Measurements from ENCODE around the gene ACADSB.

Gene ACADSB

GRCh38 chr10:123016228-123016627 lies 7.4 kb downstream of the ACADSB start:
- Histone ChIP-seq H3K14ac (ENCODE audit: low read length) (no peak overlapping the region), H3K27ac (ENCODE audit: low read depth, low read length) (no peak overlapping the region), H3K4me3 (ENCODE audit: low read depth, low read length) (no peak overlapping the region), H3K23ac (ENCODE audit: low read length) (no peak overlapping the region), H2BK12ac (ENCODE audit: low read length) (no peak overlapping the region), H2AFZ (ENCODE audit: insufficient read depth, low read length, poor library complexity) (no peak overlapping the region), H3K9me3 (ENCODE audit: insufficient read depth, low read depth, low read length) (no peaks in the 10 kb centered on the region), H3K4ac (ENCODE audit: low read depth, low read length) (no peak overlapping the region), H3K4me2 (ENCODE audit: low read length) (no peak overlapping the region), H2BK5ac (ENCODE audit: low read depth, low read length, poor library complexity) (no peak overlapping the region), H4K12ac (ENCODE audit: low read depth, low read length) (no peak overlapping the region), H2BK120ac (ENCODE audit: insufficient read depth, low read length, poor library complexity) (no peak overlapping the region), H4K8ac (ENCODE audit: low read depth, low read length) (no peak overlapping the region), H3K18ac (ENCODE audit: low read length) (no peak overlapping the region), H3K27me3 (ENCODE audit: insufficient read depth, low read length) (no peaks in the 10 kb centered on the region), H2AK5ac (ENCODE audit: low read length) (no peak overlapping the region), H3K36me3 (ENCODE audit: control insufficient read depth in 1 of 2, insufficient read depth in 2 of 2, low read length in 2 of 2) (no peaks in the 10 kb centered on the region), H3K79me1 (ENCODE audit: low read length) (no peaks in the 10 kb centered on the region), H3K9ac (ENCODE audit: low read length) (no peak overlapping the region), H4K91ac (ENCODE audit: low read depth, low read length) (no peak overlapping the region), H3K79me2 (ENCODE audit: control insufficient read depth, insufficient read depth, low read length, poor library complexity) (no peaks in the 10 kb centered on the region), H3K4me1 (ENCODE audit: control insufficient read depth in 1 of 2, insufficient read depth in 2 of 2, low read length in 2 of 2) (no peaks in the 10 kb centered on the region)
- WGBS (ENCODE audit: extremely low coverage, insufficient coverage, insufficient read length) = no CpG with 5 or more reads among the region's 4 CpGs
- no peak for DNase-seq

GRCh38 chr10:123017421-123018165 lies 8.8 kb downstream of the ACADSB start:
- Histone ChIP-seq H4K12ac (ENCODE audit: low read depth, low read length) (no peak overlapping the region), H2BK5ac (ENCODE audit: low read depth, low read length, poor library complexity) (no peak overlapping the region), H3K27ac (ENCODE audit: low read depth, low read length) (no peak overlapping the region), H3K36me3 (ENCODE audit: control insufficient read depth in 1 of 2, insufficient read depth in 2 of 2, low read length in 2 of 2) (no peaks in the 10 kb centered on the region), H3K4me2 (ENCODE audit: low read length) (no peak overlapping the region), H3K9ac (ENCODE audit: low read length) (no peak overlapping the region), H4K91ac (ENCODE audit: low read depth, low read length) (no peak overlapping the region), H3K79me2 (ENCODE audit: control insufficient read depth, insufficient read depth, low read length, poor library complexity) (no peaks in the 10 kb centered on the region), H2BK12ac (ENCODE audit: low read length) (no peak overlapping the region), H3K4me1 (ENCODE audit: control insufficient read depth in 1 of 2, insufficient read depth in 2 of 2, low read length in 2 of 2) (no peaks in the 10 kb centered on the region), H3K4ac (ENCODE audit: low read depth, low read length) (no peak overlapping the region), H2AK5ac (ENCODE audit: low read length) (no peak overlapping the region), H3K18ac (ENCODE audit: low read length) (no peak overlapping the region), H2BK120ac (ENCODE audit: insufficient read depth, low read length, poor library complexity) (no peak overlapping the region), H3K79me1 (ENCODE audit: low read length) (no peaks in the 10 kb centered on the region), H3K4me3 (ENCODE audit: low read depth, low read length) (no peak overlapping the region), H2AFZ (ENCODE audit: insufficient read depth, low read length, poor library complexity) (no peak overlapping the region), H3K14ac (ENCODE audit: low read length) (no peak overlapping the region), H4K8ac (ENCODE audit: low read depth, low read length) (no peak overlapping the region), H3K23ac (ENCODE audit: low read length) (no peak overlapping the region), H3K27me3 (ENCODE audit: insufficient read depth, low read length) (no peaks in the 10 kb centered on the region), H3K9me3 (ENCODE audit: insufficient read depth, low read depth, low read length) (no peaks in the 10 kb centered on the region)
- peak; percentile 35 for DNase-seq
- no CpG with 5 or more reads among the region's 9 CpGs for WGBS (ENCODE audit: extremely low coverage, insufficient coverage, insufficient read length)

- Histone ChIP-seq H3K79me1 (ENCODE audit: low read length) (no peaks in the 10 kb centered on the region), H2AFZ (ENCODE audit: insufficient read depth, low read length, poor library complexity) (no peak overlapping the region), H3K36me3 (ENCODE audit: control insufficient read depth in 1 of 2, insufficient read depth in 2 of 2, low read length in 2 of 2) (no peaks in the 10 kb centered on the region), H3K23ac (ENCODE audit: low read length) (no peak overlapping the region), H4K91ac (ENCODE audit: low read depth, low read length) (no peak overlapping the region), H3K9me3 (ENCODE audit: insufficient read depth, low read depth, low read length) (no peaks in the 10 kb centered on the region), H4K12ac (ENCODE audit: low read depth, low read length) (no peak overlapping the region), H3K4me3 (ENCODE audit: low read depth, low read length) (no peak overlapping the region), H3K79me2 (ENCODE audit: control insufficient read depth, insufficient read depth, low read length, poor library complexity) (no peaks in the 10 kb centered on the region), H4K8ac (ENCODE audit: low read depth, low read length) (no peak overlapping the region), H3K18ac (ENCODE audit: low read length) (no peak overlapping the region), H3K27ac (ENCODE audit: low read depth, low read length) (no peak overlapping the region), H2AK5ac (ENCODE audit: low read length) (no peak overlapping the region), H3K4me2 (ENCODE audit: low read length) (no peak overlapping the region), H3K4ac (ENCODE audit: low read depth, low read length) (no peak overlapping the region), H3K27me3 (ENCODE audit: insufficient read depth, low read length) (no peaks in the 10 kb centered on the region), H3K14ac (ENCODE audit: low read length) (no peak overlapping the region), H3K4me1 (ENCODE audit: control insufficient read depth in 1 of 2, insufficient read depth in 2 of 2, low read length in 2 of 2) (no peaks in the 10 kb centered on the region), H2BK12ac (ENCODE audit: low read length) (no peak overlapping the region), H3K9ac (ENCODE audit: low read length) (no peak overlapping the region), H2BK120ac (ENCODE audit: insufficient read depth, low read length, poor library complexity) (no peak overlapping the region), H2BK5ac (ENCODE audit: low read depth, low read length, poor library complexity) (no peak overlapping the region)
- DNase-seq = no peak
- no CpG with 5 or more reads among the region's 7 CpGs for WGBS (ENCODE audit: extremely low coverage, insufficient coverage, insufficient read length)
These were observed 9.7 kb downstream of the ACADSB start for GRCh38 chr10:123018531-123018930.

GRCh38 chr10:123019264-123019663 lies 10.5 kb downstream of the ACADSB start:
- Histone ChIP-seq H3K79me2 (ENCODE audit: control insufficient read depth, insufficient read depth, low read length, poor library complexity) (no peaks in the 10 kb centered on the region), H3K14ac (ENCODE audit: low read length) (no peak overlapping the region), H3K23ac (ENCODE audit: low read length) (no peak overlapping the region), H3K4me3 (ENCODE audit: low read depth, low read length) (no peak overlapping the region), H3K4me1 (ENCODE audit: control insufficient read depth in 1 of 2, insufficient read depth in 2 of 2, low read length in 2 of 2) (no peaks in the 10 kb centered on the region), H3K27me3 (ENCODE audit: insufficient read depth, low read length) (no peaks in the 10 kb centered on the region), H4K12ac (ENCODE audit: low read depth, low read length) (no peak overlapping the region), H3K18ac (ENCODE audit: low read length) (no peak overlapping the region), H2BK120ac (ENCODE audit: insufficient read depth, low read length, poor library complexity) (no peak overlapping the region), H3K27ac (ENCODE audit: low read depth, low read length) (no peak overlapping the region), H3K9ac (ENCODE audit: low read length) (no peak overlapping the region), H3K36me3 (ENCODE audit: control insufficient read depth in 1 of 2, insufficient read depth in 2 of 2, low read length in 2 of 2) (no peaks in the 10 kb centered on the region), H2AK5ac (ENCODE audit: low read length) (no peak overlapping the region), H3K4me2 (ENCODE audit: low read length) (no peak overlapping the region), H3K79me1 (ENCODE audit: low read length) (no peaks in the 10 kb centered on the region), H2BK12ac (ENCODE audit: low read length) (no peak overlapping the region), H2BK5ac (ENCODE audit: low read depth, low read length, poor library complexity) (no peak overlapping the region), H4K8ac (ENCODE audit: low read depth, low read length) (no peak overlapping the region), H3K9me3 (ENCODE audit: insufficient read depth, low read depth, low read length) (no peaks in the 10 kb centered on the region), H4K91ac (ENCODE audit: low read depth, low read length) (no peak overlapping the region), H2AFZ (ENCODE audit: insufficient read depth, low read length, poor library complexity) (no peak overlapping the region), H3K4ac (ENCODE audit: low read depth, low read length) (no peak overlapping the region)
- DNase-seq = no peak
- WGBS (ENCODE audit: extremely low coverage, insufficient coverage, insufficient read length) = no CpG with 5 or more reads among the region's 3 CpGs

All from trophoblast cell (in vitro differentiated cells and primary cell).